H9 (cell line): ENCODE results near the gene RAP1GDS1. TPM values are rescaled to one million over a fixed set of nuclear protein-coding genes. Genes with fewer than 3 reads are reported as not detected.

Source experiments
- DNase-seq: peaks from one replicate; pipeline ENCODE4 v3.0.0-alpha.2; 2017
- H2AFZ ChIP-seq: one replicate; pipeline ENCODE4 v1.6.1; 2013; ENCODE audit warnings: mild to moderate bottlenecking, low read length, control low read depth, moderate library complexity
- H2AK5ac ChIP-seq: 2 replicates; pipeline ENCODE4 v1.6.1; 2013; ENCODE audit warnings: low read length, control low read depth, mixed read lengths; ENCODE audit not compliant: insufficient read length
- H2BK120ac ChIP-seq: one replicate; pipeline ENCODE4 v1.6.1; 2013; ENCODE audit warnings: low read depth, mild to moderate bottlenecking, low read length, control low read depth, inconsistent platforms; ENCODE audit not compliant: poor library complexity, severe bottlenecking
- H2BK12ac ChIP-seq: 2 replicates; pipeline ENCODE4 v1.6.1; 2013; ENCODE audit warnings: low read length, control low read depth, mixed read lengths, low read depth; ENCODE audit not compliant: insufficient read length
- H2BK15ac ChIP-seq: 2 replicates; pipeline ENCODE4 v1.6.1; 2013; ENCODE audit warnings: low read depth, low read length, control low read depth
- H2BK20ac ChIP-seq: one replicate; pipeline ENCODE4 v1.6.1; 2013; ENCODE audit warnings: low read depth, mild to moderate bottlenecking, low read length, control low read depth, inconsistent platforms; ENCODE audit not compliant: poor library complexity, severe bottlenecking
- H2BK5ac ChIP-seq: 2 replicates; pipeline ENCODE4 v1.6.1; 2013; ENCODE audit warnings: low read length, control low read depth, mixed read lengths; ENCODE audit not compliant: insufficient read length
- H3K14ac ChIP-seq: 2 replicates; pipeline ENCODE4 v1.6.1; 2013; ENCODE audit warnings: low read length, control low read depth; ENCODE audit not compliant: insufficient read depth
- H3K18ac ChIP-seq: 2 replicates; pipeline ENCODE4 v1.6.1; 2013; ENCODE audit warnings: low read depth, mild to moderate bottlenecking, mixed read lengths, low read length, control low read depth; ENCODE audit not compliant: insufficient read length
- H3K23ac ChIP-seq: 2 replicates; pipeline ENCODE4 v1.6.1; 2013; ENCODE audit warnings: low read length, control low read depth, mixed read lengths, low read depth; ENCODE audit not compliant: insufficient read length
- H3K23me2 ChIP-seq: 2 replicates; pipeline ENCODE4 v1.6.1; 2013; ENCODE audit warnings: low read depth, mild to moderate bottlenecking, mixed read lengths, low read length, control low read depth; ENCODE audit not compliant: insufficient read length, poor library complexity, severe bottlenecking
- H3K27ac ChIP-seq: 2 replicates; pipeline ENCODE4 v1.5.1; 2013; ENCODE audit warnings: low read length, control low read depth, mixed read lengths, low read depth; ENCODE audit not compliant: insufficient read length
- H3K27me3 ChIP-seq: 2 replicates; pipeline ENCODE4 v1.6.1; 2013; ENCODE audit warnings: low read length, control low read depth, inconsistent platforms; ENCODE audit not compliant: insufficient read depth
- H3K4ac ChIP-seq: 2 replicates; pipeline ENCODE4 v1.6.1; 2013; ENCODE audit warnings: low read depth, mild to moderate bottlenecking, control low read depth, inconsistent platforms, low read length, moderate library complexity
- H3K4me1 ChIP-seq: 2 replicates; pipeline ENCODE4 v1.6.1; 2013; ENCODE audit warnings: low read length, control low read depth, inconsistent platforms; ENCODE audit not compliant: insufficient read depth
- H3K4me2 ChIP-seq: 2 replicates; pipeline ENCODE4 v1.6.1; 2013; ENCODE audit warnings: low read length, control low read depth, mixed read lengths; ENCODE audit not compliant: insufficient read length, insufficient read depth
- H3K56ac ChIP-seq: 2 replicates; pipeline ENCODE4 v1.6.1; 2013; ENCODE audit warnings: low read depth, mild to moderate bottlenecking, mixed read lengths, low read length, control low read depth; ENCODE audit not compliant: insufficient read length
- H3K79me1 ChIP-seq: 2 replicates; pipeline ENCODE4 v1.6.1; 2013; ENCODE audit warnings: low read depth, mild to moderate bottlenecking, moderate library complexity, low read length, control low read depth, inconsistent platforms; ENCODE audit not compliant: insufficient read depth, poor library complexity, severe bottlenecking
- H3K79me2 ChIP-seq: 2 replicates; pipeline ENCODE4 v1.6.1; 2013; ENCODE audit warnings: low read length, control low read depth, inconsistent platforms; ENCODE audit not compliant: insufficient read depth
- H3K9ac ChIP-seq: 2 replicates; pipeline ENCODE4 v1.6.1; 2013; ENCODE audit warnings: low read length, control low read depth, mixed read lengths; ENCODE audit not compliant: insufficient read length; ENCODE audit errors: extremely low read depth
- H3K9me3 ChIP-seq: one replicate; pipeline ENCODE4 v1.6.1; 2013; ENCODE audit warnings: low read depth, low read length, inconsistent platforms; ENCODE audit not compliant: control insufficient read depth
- H3T11ph ChIP-seq: one replicate; pipeline ENCODE4 v1.6.1; 2013; ENCODE audit warnings: mild to moderate bottlenecking, low read length, control low read depth, inconsistent platforms
- H4K20me1 ChIP-seq: one replicate; pipeline ENCODE4 v1.6.1; 2013; ENCODE audit not compliant: control insufficient read depth, insufficient read length, insufficient read depth
- H4K5ac ChIP-seq: 2 replicates; pipeline ENCODE4 v1.6.1; 2013; ENCODE audit warnings: low read depth, mild to moderate bottlenecking, mixed read lengths, low read length, control low read depth; ENCODE audit not compliant: insufficient read length
- H4K8ac ChIP-seq: replicated peaks from 2 replicates; pipeline ENCODE4 v1.6.1; 2013; ENCODE audit warnings: low read length, control low read depth, mixed read lengths, low read depth; ENCODE audit not compliant: insufficient read length
- H4K91ac ChIP-seq: 2 replicates; pipeline ENCODE4 v1.6.1; 2013; ENCODE audit warnings: low read depth, mild to moderate bottlenecking, moderate library complexity, mixed read lengths, low read length, control low read depth; ENCODE audit not compliant: insufficient read length
- H3K27ac Mint-ChIP-seq, 3 experiments: 2 replicates in 2 of 3; 3 replicates in 1 of 3; pipeline ENCODE4 v1.8.0; 2020 to 2021; ENCODE audit warnings: mixed read lengths in 3 of 3, mild to moderate bottlenecking in 1 of 3, moderate library complexity in 1 of 3
- H3K27me3 Mint-ChIP-seq: 2 replicates; pipeline ENCODE4 v1.8.0; 2021; ENCODE audit warnings: low read depth, mild to moderate bottlenecking, moderate library complexity, mixed read lengths
- H3K36me3 Mint-ChIP-seq, 3 experiments: 2 replicates in 2 of 3; 3 replicates in 1 of 3; pipeline ENCODE4 v1.8.0; 2020 to 2021; ENCODE audit warnings: low read depth in 3 of 3, mixed read lengths in 3 of 3; ENCODE audit not compliant: insufficient read depth in 1 of 3
- H3K4me1 Mint-ChIP-seq, 2 experiments: 2 replicates each; pipeline ENCODE4 v1.8.0; 2020; ENCODE audit warnings: mixed read lengths in 2 of 2
- H3K4me3 Mint-ChIP-seq, 2 experiments: 2 replicates in 1 of 2; 3 replicates in 1 of 2; pipeline ENCODE4 v1.8.0; 2020 to 2021; ENCODE audit warnings: mild to moderate bottlenecking in 2 of 2, mixed read lengths in 2 of 2, moderate library complexity in 1 of 2
- H3K9me3 Mint-ChIP-seq, 2 experiments: 2 replicates in 1 of 2; 3 replicates in 1 of 2; pipeline ENCODE4 v1.8.0; 2020; ENCODE audit warnings: mild to moderate bottlenecking in 2 of 2, mixed read lengths in 2 of 2, moderate library complexity in 1 of 2
- CTCF ChIP-seq: fragments of 200-600 bp; sonication (generic); conservative IDR thresholded peaks from 3 replicates; pipeline ENCODE4 v1.8.0; 2021; ENCODE audit warnings: antibody characterized with exemption, mild to moderate bottlenecking
- WGBS: extraction: QIAGEN DNeasy Blood & Tissue Kit; methylation state at CpG from one replicate; pipeline ENCODE4 v1.1.7; 2013; ENCODE audit warnings: missing lambda C conversion rate, low lambda C conversion rate, mixed read lengths; ENCODE audit not compliant: insufficient read length; ENCODE audit errors: extremely low coverage; 5-methylcytosine and 5-hydroxymethylcytosine counted together
- total RNA-seq: library from RNA; stranded (reverse); gene quantifications from 2 replicates; pipeline ENCODE4 v1.2.1, GENCODE V29; 2021

Gene RAP1GDS1
- total RNA-seq, 1 experiment from 2014 or later, result 25.2 TPM

- Histone ChIP-seq H2BK5ac (no peak overlapping the region), H3K56ac (no peak overlapping the region), H2BK120ac (no peak overlapping the region), H3K18ac (no peak overlapping the region), H4K20me1 (no peaks in the 10 kb centered on the region), H2BK12ac (no peak overlapping the region), H2BK20ac (no peak overlapping the region), H3K14ac (no peak overlapping the region), H4K8ac (no peak overlapping the region), H3K27ac (no peak overlapping the region), H3K27me3 (no peaks in the 10 kb centered on the region), H3K4me1 (no peaks in the 10 kb centered on the region; the same call in 1 of the 2 replicates), H4K5ac (no peak overlapping the region), H3T11ph (no peak overlapping the region), H3K4ac (no peak overlapping the region), H2AFZ (no peak overlapping the region), H3K23me2 (no peaks in the 10 kb centered on the region), H3K79me1 (no peaks in the 10 kb centered on the region), H3K23ac (no peak overlapping the region), H2AK5ac (no peak overlapping the region), H3K9ac (no peak overlapping the region), H3K4me2 (no peak overlapping the region), H2BK15ac (no peak overlapping the region), H3K9me3 (no peaks in the 10 kb centered on the region), H4K91ac (no peak overlapping the region), H3K79me2 (no peaks in the 10 kb centered on the region)
- H3K27me3 Mint-ChIP-seq, result no peaks in the 10 kb centered on the region; the same call in 1 of the 2 replicates
- peaks cover 4 to 16% (median 6%) of the 10 kb centered on the region in 3 experiments; a peak in 5 of 7 replicates for H3K36me3 Mint-ChIP-seq
- no peak overlapping the region for H3K27ac Mint-ChIP-seq
- no peak for DNase-seq
- WGBS, result no CpG with 5 or more reads among the region's 3 CpGs
- no peak overlapping the region for H3K4me3 Mint-ChIP-seq
- H3K4me1 Mint-ChIP-seq, result peaks cover 4 to 9% of the 10 kb centered on the region in 2 experiments; a peak in 3 of 4 replicates
- H3K9me3 Mint-ChIP-seq, result no peaks in the 10 kb centered on the region
- TF ChIP-seq CTCF, result no peak
These were observed 209.2 kb downstream of the RAP1GDS1 start for GRCh38 chr4:98470366-98470765.
